CD8-positive, alpha-beta memory T cell (primary cell): ENCODE results near the gene CBFA2T3. TPM values are rescaled to one million over a fixed set of nuclear protein-coding genes. Genes with fewer than 3 reads are reported as not detected.

Experiments
- CTCF ChIA-PET: fragments of 350-600 bp; sonication (Branson Sonifier 250); formaldehyde crosslinking; loops from one replicate; lab custom pipeline; 2021; ENCODE audit warnings: antibody characterized with exemption; lab: Charles Lee
- POLR2A ChIA-PET: fragments of 350-600 bp; sonication (Branson Sonifier 250); formaldehyde crosslinking; loops from one replicate; lab custom pipeline; 2021; ENCODE audit warnings: antibody characterized with exemption; lab: Charles Lee
- DNase-seq, 5 donors: peaks; one replicate each; pipeline versions ENCODE4 v3.0.0 to v3.0.0-alpha.2; 2020 to 2022; ENCODE audit warnings: mixed read lengths in 1 of 5
- H3K27ac ChIP-seq: one replicate; pipeline ENCODE4 v1.7.0; 2013; ENCODE audit warnings: low read depth, mild to moderate bottlenecking, low read length, moderate library complexity
- H3K27me3 ChIP-seq: 2 replicates; pipeline ENCODE4 v1.7.0; 2013; ENCODE audit warnings: low read length, mild to moderate bottlenecking; ENCODE audit not compliant: insufficient read depth, poor library complexity, severe bottlenecking
- H3K36me3 ChIP-seq: 2 replicates; pipeline ENCODE4 v1.7.0; 2013; ENCODE audit warnings: mild to moderate bottlenecking, low read length, moderate library complexity; ENCODE audit not compliant: insufficient read depth
- H3K4me1 ChIP-seq: 2 replicates; pipeline ENCODE4 v1.7.0; 2013; ENCODE audit warnings: mild to moderate bottlenecking, low read length, moderate library complexity; ENCODE audit not compliant: insufficient read depth
- H3K4me3 ChIP-seq: 2 replicates; pipeline ENCODE4 v1.7.0; 2013; ENCODE audit warnings: mild to moderate bottlenecking, low read length
- H3K9me3 ChIP-seq: 2 replicates; pipeline ENCODE4 v1.7.0; 2013; ENCODE audit warnings: mild to moderate bottlenecking, low read length
- H3K27ac Mint-ChIP-seq, 8 donors: one replicate each; pipeline ENCODE4 v1.8.0; 2020 to 2021; ENCODE audit warnings: mixed read lengths in 8 of 8, mild to moderate bottlenecking in 6 of 8, inconsistent platforms in 3 of 8, moderate library complexity in 3 of 8
- H3K27me3 Mint-ChIP-seq, 2 donors: one replicate each; pipeline ENCODE4 v1.8.0; 2020 to 2021; ENCODE audit warnings: mixed read lengths in 2 of 2, mild to moderate bottlenecking in 1 of 2, moderate library complexity in 1 of 2
- H3K36me3 Mint-ChIP-seq, 3 donors: one replicate each; pipeline ENCODE4 v1.8.0; 2020 to 2021; ENCODE audit warnings: mixed read lengths in 3 of 3, inconsistent platforms in 1 of 3, mild to moderate bottlenecking in 1 of 3
- H3K4me1 Mint-ChIP-seq, 3 donors: one replicate each; pipeline ENCODE4 v1.8.0; 2020 to 2021; ENCODE audit warnings: mixed read lengths in 3 of 3, inconsistent platforms in 1 of 3, mild to moderate bottlenecking in 1 of 3
- H3K4me3 Mint-ChIP-seq, 7 donors: one replicate each; pipeline ENCODE4 v1.8.0; 2020 to 2021; ENCODE audit warnings: mixed read lengths in 7 of 7, mild to moderate bottlenecking in 6 of 7, moderate library complexity in 4 of 7, inconsistent platforms in 2 of 7
- H3K9me3 Mint-ChIP-seq, 5 donors: one replicate each; pipeline ENCODE4 v1.8.0; 2020 to 2022; ENCODE audit warnings: mixed read lengths in 5 of 5, mild to moderate bottlenecking in 3 of 5, moderate library complexity in 2 of 5, inconsistent platforms in 1 of 5
- polyA plus RNA-seq: library from polyadenylated mRNA; unstranded; fragments of 300-500 nt; fragmentation: Illumina TruSeq; gene quantifications from one replicate; pipeline ENCODE4 v1.2.3, GENCODE V29; 2021
- total RNA-seq, 2 experiments: library from RNA; stranded (reverse); gene quantifications; one replicate each; pipeline ENCODE4 v1.2.3, GENCODE V29; 2021

Gene CBFA2T3
- total and polyA plus RNA-seq, 3 experiments from 2014 or later: 0.22 TPM; not detected in 2

DNA sequence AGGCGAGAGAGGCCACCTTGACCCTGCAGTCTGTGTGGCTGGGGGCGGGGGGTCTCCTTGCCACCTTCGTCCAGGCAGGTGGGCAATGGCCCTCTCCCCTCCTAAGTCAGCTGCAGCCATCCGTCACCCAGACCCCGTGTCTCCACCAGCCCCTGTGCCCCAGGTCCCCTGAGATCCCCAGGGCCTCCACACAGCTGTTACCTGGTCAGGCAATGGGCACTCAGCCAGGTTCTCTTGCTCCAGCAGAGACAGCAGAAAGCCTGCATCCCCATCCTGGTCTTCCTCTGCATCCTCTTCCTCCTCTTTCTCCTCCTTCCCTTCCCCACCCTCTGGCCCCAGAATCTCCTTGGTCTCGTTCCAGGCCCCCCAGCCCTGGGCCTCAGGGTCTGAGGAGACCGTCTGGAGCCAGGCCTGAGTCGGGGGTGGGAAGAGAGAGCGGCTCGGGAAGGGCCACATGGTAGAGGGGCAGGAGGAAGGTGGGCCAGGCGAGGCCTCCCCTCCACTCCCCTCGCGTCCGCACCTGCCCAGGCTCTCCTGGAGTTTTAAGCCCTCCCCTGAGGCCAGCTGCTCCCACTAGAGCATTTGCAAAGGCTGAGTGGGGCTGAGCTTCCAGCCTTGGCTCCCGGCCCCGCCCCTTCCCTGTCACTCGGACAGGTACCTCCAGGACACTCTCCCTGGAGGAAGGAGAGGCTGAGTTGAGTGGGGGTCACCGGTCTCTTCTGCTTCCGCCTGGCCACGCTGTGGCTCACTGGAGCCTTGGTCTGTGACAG is 110.7 kb downstream of the CBFA2T3 start, which contains the start of gene PABPN1L:
PABPN1L (minus strand) TSS at position 510 of the 770 bp plus-strand sequence; CDS start at position 456, 54 bp downstream.
- H3K4me1 Mint-ChIP-seq: peaks cover 0 to 3% (median 0%) of the 10 kb centered on the region in 3 donors
- no peaks in the 10 kb centered on the region for H3K36me3 ChIP-seq
- no peak within 1 kb of the TSS for H3K4me3 ChIP-seq
- H3K9me3 Mint-ChIP-seq: no peaks in the 10 kb centered on the region
- peaks cover 0 to 16% (median 0%) of the 10 kb centered on the region in 3 donors for H3K36me3 Mint-ChIP-seq
- peak within 1 kb of the TSS in 1 of 7 donors; percentile 23 for H3K4me3 Mint-ChIP-seq
- CTCF ChIA-PET: no interaction called here
- H3K27ac Mint-ChIP-seq: peak within 1 kb of the TSS in 1 of 8 donors; percentile 76
- POLR2A ChIA-PET: no interaction called here
- DNase-seq: no peak
- peaks cover 3 to 15% of the 10 kb centered on the region in 2 donors for H3K27me3 Mint-ChIP-seq
- peaks cover 5% of the 10 kb centered on the region for H3K27me3 ChIP-seq
- H3K27ac ChIP-seq: no peak within 1 kb of the TSS
- no peaks in the 10 kb centered on the region for H3K9me3 ChIP-seq
- no peaks in the 10 kb centered on the region for H3K4me1 ChIP-seq

DNA sequence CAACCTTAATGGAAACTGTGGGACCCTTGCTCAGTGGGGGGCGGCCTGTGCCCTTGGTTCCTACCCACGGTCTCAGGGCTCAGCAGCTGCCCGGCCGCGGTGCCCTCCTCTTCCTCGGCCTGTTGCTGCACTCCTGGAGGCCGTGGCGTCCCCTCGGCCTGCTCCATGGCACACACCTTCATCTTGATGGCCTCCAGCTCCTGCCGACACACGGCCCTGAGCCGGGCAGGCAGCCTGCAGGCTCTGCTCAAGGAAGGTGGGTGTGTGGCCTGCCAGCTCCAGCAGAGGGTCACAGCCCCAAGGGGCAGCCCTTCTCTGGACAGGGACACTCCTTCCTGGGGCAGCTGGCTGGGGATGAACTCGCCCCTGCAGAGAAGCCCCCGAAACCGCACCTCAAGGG is 111.3 kb downstream of the CBFA2T3 start:
- Histone ChIP-seq H3K4me3 (no peak overlapping the region), H3K36me3 (peaks cover 1% of the 10 kb centered on the region), H3K27me3 (no peaks in the 10 kb centered on the region), H3K27ac (no peak overlapping the region), H3K4me1 (no peaks in the 10 kb centered on the region), H3K9me3 (no peaks in the 10 kb centered on the region)
- ChIA-PET CTCF (no interaction called here), POLR2A (no interaction called here)
- H3K9me3 Mint-ChIP-seq: no peaks in the 10 kb centered on the region
- peaks cover 0 to 3% (median 0%) of the 10 kb centered on the region in 3 donors for H3K4me1 Mint-ChIP-seq
- H3K4me3 Mint-ChIP-seq: no peak overlapping the region
- H3K27me3 Mint-ChIP-seq: peaks cover 1 to 9% of the 10 kb centered on the region in 2 donors
- H3K27ac Mint-ChIP-seq: no peak overlapping the region
- peaks cover 0 to 22% (median 0%) of the 10 kb centered on the region in 3 donors for H3K36me3 Mint-ChIP-seq
- no peak for DNase-seq

DNA sequence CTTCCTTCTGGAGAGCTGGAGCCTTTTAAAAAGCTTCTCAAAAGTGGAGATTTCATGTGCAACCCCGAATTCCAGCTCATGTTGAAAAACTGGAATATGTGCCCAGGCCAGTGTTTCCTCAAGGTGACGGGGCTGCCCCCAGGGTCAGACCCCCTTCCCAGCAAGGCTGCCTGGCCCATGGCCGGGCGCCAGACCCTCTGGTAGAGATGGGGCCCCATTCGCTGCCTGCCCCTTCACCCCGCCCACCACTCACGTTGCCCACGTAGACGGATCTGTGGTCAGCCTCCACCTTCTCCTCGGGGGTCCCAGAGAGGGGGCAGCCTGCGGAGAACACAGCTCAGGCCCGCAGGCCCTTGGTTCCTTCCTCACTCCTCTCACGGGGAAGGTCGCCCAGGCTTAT is 111.7 kb downstream of the CBFA2T3 start:
- no peaks in the 10 kb centered on the region for H3K9me3 ChIP-seq
- Mint-ChIP-seq H3K36me3 (peaks cover 0 to 27% (median 0%) of the 10 kb centered on the region in 3 donors), H3K4me1 (no peaks in the 10 kb centered on the region), H3K27ac (no peak overlapping the region), H3K9me3 (no peaks in the 10 kb centered on the region), H3K4me3 (no peak overlapping the region), H3K27me3 (peaks cover 1 to 5% of the 10 kb centered on the region in 2 donors)
- no peaks in the 10 kb centered on the region for H3K27me3 ChIP-seq
- POLR2A ChIA-PET: no interaction called here
- H3K4me1 ChIP-seq: no peaks in the 10 kb centered on the region
- CTCF ChIA-PET: no interaction called here
- peaks cover 6% of the 10 kb centered on the region for H3K36me3 ChIP-seq
- no peak overlapping the region for H3K4me3 ChIP-seq
- H3K27ac ChIP-seq: no peak overlapping the region
- DNase-seq: no peak

DNA sequence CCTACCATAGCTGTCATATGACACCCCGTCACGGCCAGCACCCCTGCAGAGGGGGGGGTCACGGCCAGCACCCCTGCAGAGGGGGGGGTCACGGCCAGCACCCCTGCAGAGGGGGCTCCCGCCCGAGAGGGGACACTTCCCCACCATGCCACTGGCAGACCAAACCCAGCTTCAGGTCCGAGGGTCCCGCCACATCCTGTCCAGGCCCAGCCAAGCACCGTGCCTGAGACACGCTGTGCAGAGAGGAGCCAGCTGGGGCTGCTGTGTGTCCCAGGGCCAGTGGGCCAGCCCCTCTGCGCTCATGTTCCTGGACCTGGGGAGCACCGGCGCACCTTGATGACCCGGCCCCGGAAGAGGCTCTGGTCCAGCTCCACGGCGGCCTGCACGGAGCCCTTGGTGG is 112.5 kb downstream of the CBFA2T3 start:
- no peaks in the 10 kb centered on the region for H3K4me1 Mint-ChIP-seq
- Histone ChIP-seq H3K27ac (no peak overlapping the region), H3K4me1 (no peaks in the 10 kb centered on the region), H3K4me3 (no peak overlapping the region), H3K27me3 (no peaks in the 10 kb centered on the region), H3K9me3 (no peaks in the 10 kb centered on the region), H3K36me3 (peaks cover 13% of the 10 kb centered on the region)
- DNase-seq: no peak
- no peaks in the 10 kb centered on the region for H3K9me3 Mint-ChIP-seq
- peaks cover 0 to 35% (median 0%) of the 10 kb centered on the region in 3 donors for H3K36me3 Mint-ChIP-seq
- ChIA-PET POLR2A (interaction anchor here (1.1 kb wide), 1 partner anchor 25 kb away, joined by 3 read pairs; no protein-coding TSS in a partner anchor), CTCF (interaction anchor here (1.9 kb wide), 1 partner anchor 127 kb away, joined by 6 read pairs; no protein-coding TSS in a partner anchor)
- peaks cover 1 to 4% of the 10 kb centered on the region in 2 donors for H3K27me3 Mint-ChIP-seq
- H3K4me3 Mint-ChIP-seq: no peak overlapping the region
- no peak overlapping the region for H3K27ac Mint-ChIP-seq

DNA sequence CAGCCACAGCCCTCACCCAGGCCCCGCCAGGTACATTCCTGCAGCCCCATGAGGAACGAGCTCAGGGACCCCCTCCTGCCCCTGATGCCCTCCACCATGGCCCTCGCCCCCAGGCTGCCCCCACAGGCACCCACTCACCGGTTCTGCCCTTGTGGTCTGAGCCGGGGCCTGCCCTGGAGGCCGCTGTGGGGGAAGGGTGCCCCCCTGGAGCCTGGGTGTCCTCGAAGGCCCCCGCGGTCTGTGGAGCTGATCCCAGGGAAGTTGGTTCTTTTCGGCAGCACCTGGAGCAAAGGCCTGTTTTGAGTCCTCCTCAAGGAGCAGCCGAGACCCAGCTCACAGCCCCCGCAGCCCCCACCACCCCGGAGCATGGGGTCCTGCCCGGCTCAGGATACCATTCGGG is 112.9 kb downstream of the CBFA2T3 start:
- Histone ChIP-seq H3K9me3 (no peaks in the 10 kb centered on the region), H3K27me3 (no peaks in the 10 kb centered on the region), H3K4me1 (peaks cover 2% of the 10 kb centered on the region), H3K36me3 (peaks cover 18% of the 10 kb centered on the region), H3K4me3 (no peak overlapping the region), H3K27ac (no peak overlapping the region)
- H3K9me3 Mint-ChIP-seq: no peaks in the 10 kb centered on the region
- peaks cover 0 to 39% (median 0%) of the 10 kb centered on the region in 3 donors for H3K36me3 Mint-ChIP-seq
- DNase-seq: no peak
- peaks cover 1 to 4% of the 10 kb centered on the region in 2 donors for H3K27me3 Mint-ChIP-seq
- CTCF ChIA-PET: interaction anchor here (1.9 kb wide), 1 partner anchor 127 kb away, joined by 6 read pairs; no protein-coding TSS in a partner anchor
- peaks cover 0 to 3% (median 0%) of the 10 kb centered on the region in 3 donors for H3K4me1 Mint-ChIP-seq
- H3K4me3 Mint-ChIP-seq: no peak overlapping the region
- POLR2A ChIA-PET: interaction anchor here (1.1 kb wide), 1 partner anchor 24 kb away, joined by 3 read pairs; no protein-coding TSS in a partner anchor
- no peak overlapping the region for H3K27ac Mint-ChIP-seq

DNA sequence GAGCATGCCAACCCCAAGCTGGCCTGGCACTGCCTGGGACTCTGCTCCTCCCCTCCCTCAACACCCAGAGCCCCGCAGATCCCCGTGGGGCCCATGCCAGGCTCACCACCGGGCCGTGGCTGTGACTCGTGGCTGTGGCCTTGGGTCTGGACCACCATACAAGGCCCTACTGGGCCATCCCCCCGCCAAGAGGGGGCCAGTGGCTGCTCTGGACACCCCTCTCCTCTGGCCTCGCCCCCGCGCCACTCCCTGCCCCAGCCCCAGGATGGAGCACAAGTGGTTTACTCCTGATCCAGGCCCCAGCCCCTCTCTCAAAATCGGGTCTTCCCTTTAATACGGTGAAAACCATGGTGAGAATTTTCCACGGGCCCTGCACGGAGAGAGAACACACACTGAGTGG is 113.6 kb downstream of the CBFA2T3 start:
- POLR2A ChIA-PET: no interaction called here
- H3K4me3 Mint-ChIP-seq: no peak overlapping the region

DNA sequence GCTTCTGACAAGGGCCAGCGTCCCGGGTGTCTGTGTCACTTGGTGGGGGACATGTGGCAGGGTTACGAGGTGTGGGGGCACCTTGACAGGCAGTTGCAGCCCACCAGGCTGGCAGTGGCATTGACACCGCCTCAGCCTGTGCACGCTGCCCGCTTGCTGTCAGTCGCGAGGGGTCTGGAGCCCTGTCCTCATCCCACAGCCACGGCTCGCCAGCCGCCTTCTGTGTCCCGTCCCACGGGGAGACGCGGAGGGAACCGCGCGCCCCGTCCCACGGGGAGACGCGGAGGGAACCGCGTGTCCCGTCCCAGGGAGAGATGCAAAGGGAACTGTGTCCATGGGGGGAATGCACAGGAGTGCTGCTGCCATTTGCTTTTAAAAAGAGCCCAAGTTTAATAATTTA is 114.0 kb downstream of the CBFA2T3 start:
- Mint-ChIP-seq H3K27me3 (peaks cover 0 to 1% of the 10 kb centered on the region in 2 donors), H3K36me3 (peaks cover 0 to 48% (median 1%) of the 10 kb centered on the region in 3 donors), H3K27ac (no peak overlapping the region), H3K4me1 (peaks cover 7 to 15% (median 11%) of the 10 kb centered on the region in 3 donors), H3K4me3 (no peak overlapping the region), H3K9me3 (no peaks in the 10 kb centered on the region)
- no peaks in the 10 kb centered on the region for H3K27me3 ChIP-seq
- H3K27ac ChIP-seq: no peak overlapping the region
- no peak for DNase-seq
- peaks cover 23% of the 10 kb centered on the region for H3K36me3 ChIP-seq
- no peaks in the 10 kb centered on the region for H3K9me3 ChIP-seq
- H3K4me3 ChIP-seq: no peak overlapping the region
- ChIA-PET CTCF (interaction anchor here (1.9 kb wide), 1 partner anchor 126 kb away, joined by 6 read pairs; no protein-coding TSS in a partner anchor), POLR2A (no interaction called here)
- H3K4me1 ChIP-seq: peaks cover 13% of the 10 kb centered on the region

More for the DNA sequence above, 113.6 kb downstream of the CBFA2T3 start:
- peak overlapping the region in 1 of 8 donors; percentile 50 for H3K27ac Mint-ChIP-seq
- no peaks in the 10 kb centered on the region for H3K9me3 ChIP-seq
- H3K27ac ChIP-seq: no peak overlapping the region
- peaks cover 3 to 10% (median 6%) of the 10 kb centered on the region in 3 donors for H3K4me1 Mint-ChIP-seq
- no peak overlapping the region for H3K4me3 ChIP-seq
- CTCF ChIA-PET: interaction anchor here (1.9 kb wide), 1 partner anchor 126 kb away, joined by 6 read pairs; no protein-coding TSS in a partner anchor
- no peaks in the 10 kb centered on the region for H3K27me3 ChIP-seq
- peaks cover 0 to 45% (median 0%) of the 10 kb centered on the region in 3 donors for H3K36me3 Mint-ChIP-seq
- no peak for DNase-seq
- H3K9me3 Mint-ChIP-seq: no peaks in the 10 kb centered on the region
- peaks cover 1 to 2% of the 10 kb centered on the region in 2 donors for H3K27me3 Mint-ChIP-seq
- peaks cover 9% of the 10 kb centered on the region for H3K4me1 ChIP-seq
- peaks cover 23% of the 10 kb centered on the region for H3K36me3 ChIP-seq

DNA sequence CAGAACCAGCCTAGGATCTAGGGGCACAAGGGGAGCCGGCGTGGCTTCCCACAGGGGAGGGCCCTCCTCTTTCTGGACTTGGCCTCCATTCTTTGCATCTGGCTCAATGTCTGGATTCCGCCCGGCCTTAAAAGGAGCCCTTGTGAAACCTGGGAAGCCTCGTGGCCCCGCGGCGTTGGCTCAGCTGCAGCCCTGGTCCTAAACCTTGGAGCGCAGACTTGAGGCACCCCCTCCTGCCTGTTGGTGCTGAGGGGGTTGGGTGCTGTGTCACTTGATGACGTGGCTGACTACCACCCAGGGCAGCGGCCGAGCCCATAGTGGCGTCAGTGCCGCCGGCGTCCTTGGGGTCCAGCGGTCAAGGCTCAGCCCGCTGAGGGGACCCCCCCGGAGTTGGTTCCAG is 115.6 kb downstream of the CBFA2T3 start:
- DNase-seq: no peak
- H3K4me3 Mint-ChIP-seq: peak overlapping the region in 1 of 7 donors; percentile 71
- ChIA-PET CTCF (no interaction called here), POLR2A (no interaction called here)
- Histone ChIP-seq H3K36me3 (peaks cover 23% of the 10 kb centered on the region), H3K9me3 (no peaks in the 10 kb centered on the region), H3K4me1 (peaks cover 17% of the 10 kb centered on the region), H3K27me3 (no peaks in the 10 kb centered on the region), H3K27ac (no peak overlapping the region), H3K4me3 (no peak overlapping the region)
- peaks cover 0 to 57% (median 1%) of the 10 kb centered on the region in 3 donors for H3K36me3 Mint-ChIP-seq
- no peak overlapping the region for H3K27ac Mint-ChIP-seq
- H3K4me1 Mint-ChIP-seq: peaks cover 12 to 23% (median 17%) of the 10 kb centered on the region in 3 donors
- no peaks in the 10 kb centered on the region for H3K9me3 Mint-ChIP-seq
- H3K27me3 Mint-ChIP-seq: peaks cover 0 to 3% of the 10 kb centered on the region in 2 donors
